Neuron (in vitro differentiated cells): ENCODE measurements around the gene ABCC9.
A peak's percentile ranks its signal among the peaks of the same experiment; 100 is the strongest.
"Not testable (repeated sequence)": the region's sequence is repeated elsewhere in the genome, so short reads cannot be mapped to it uniquely, and the experiment has no call there.

Experiments used
- H2AFZ ChIP-seq: one replicate; pipeline ENCODE4 v1.6.1; 2013; ENCODE audit warnings: low read depth, mild to moderate bottlenecking, inconsistent platforms, low read length, moderate library complexity
- H3K27me3 ChIP-seq: one replicate; pipeline ENCODE4 v1.6.1; 2013; ENCODE audit warnings: low read length; ENCODE audit not compliant: insufficient read depth
- H3K36me3 ChIP-seq: one replicate; pipeline ENCODE4 v1.6.1; 2013; ENCODE audit warnings: low read length; ENCODE audit not compliant: insufficient read depth
- H3K4me1 ChIP-seq: one replicate; pipeline ENCODE4 v1.6.1; 2013; ENCODE audit warnings: low read length; ENCODE audit not compliant: insufficient read depth
- H3K4me3 ChIP-seq: 2 replicates; pipeline ENCODE4 v1.5.1; 2013; ENCODE audit warnings: mild to moderate bottlenecking, low read length, moderate library complexity
- H3K9me3 ChIP-seq: one replicate; pipeline ENCODE4 v1.6.1; 2013; ENCODE audit warnings: low read length

ABCC9 gene

GRCh38 chr12:21794807-21795595 is 146.2 kb downstream of the ABCC9 start:
- H2AFZ ChIP-seq, H3K4me3 ChIP-seq, H3K36me3 ChIP-seq, H3K27me3 ChIP-seq, H3K9me3 ChIP-seq, H3K4me1 ChIP-seq: not testable (repeated sequence)

- H3K36me3 ChIP-seq, H3K4me3 ChIP-seq, H3K9me3 ChIP-seq, H3K4me1 ChIP-seq, H3K27me3 ChIP-seq, H2AFZ ChIP-seq: not testable (repeated sequence)
Measured at GRCh38 chr12:21789687-21790086, 151.5 kb downstream of the ABCC9 start.

- Histone ChIP-seq H2AFZ (no peak overlapping the region), H3K36me3 (no peaks in the 10 kb centered on the region), H3K4me3 (no peak overlapping the region), H3K27me3 (no peaks in the 10 kb centered on the region), H3K4me1 (no peaks in the 10 kb centered on the region), H3K9me3 (no peaks in the 10 kb centered on the region)
Measured at GRCh38 chr12:21788089-21788983, 152.9 kb downstream of the ABCC9 start.

- H2AFZ ChIP-seq, result no peak overlapping the region
- H3K36me3 ChIP-seq, result no peaks in the 10 kb centered on the region
- no peaks in the 10 kb centered on the region for H3K27me3 ChIP-seq
- H3K9me3 ChIP-seq, result no peaks in the 10 kb centered on the region
- no peaks in the 10 kb centered on the region for H3K4me1 ChIP-seq
- no peak overlapping the region for H3K4me3 ChIP-seq
Measured at GRCh38 chr12:21786041-21786531, 155.1 kb downstream of the ABCC9 start.

- not testable (repeated sequence) for H3K9me3 ChIP-seq, H3K4me3 ChIP-seq, H3K27me3 ChIP-seq, H3K4me1 ChIP-seq, H2AFZ ChIP-seq, H3K36me3 ChIP-seq
Measured at GRCh38 chr12:21782723-21783122, 158.5 kb downstream of the ABCC9 start.

- Histone ChIP-seq H3K9me3 (no peaks in the 10 kb centered on the region), H3K36me3 (no peaks in the 10 kb centered on the region), H2AFZ (no peak overlapping the region), H3K4me3 (no peak overlapping the region), H3K4me1 (peaks cover 12% of the 10 kb centered on the region), H3K27me3 (no peaks in the 10 kb centered on the region)
Measured at GRCh38 chr12:21780786-21781185, 160.4 kb downstream of the ABCC9 start.

GRCh38 chr12:21776175-21776574 is 165.1 kb downstream of the ABCC9 start:
- Histone ChIP-seq H3K4me3 (peak overlapping the region; percentile 75), H3K36me3 (no peaks in the 10 kb centered on the region), H2AFZ (peak overlapping the region; percentile 68), H3K9me3 (no peaks in the 10 kb centered on the region), H3K4me1 (peaks cover 44% of the 10 kb centered on the region), H3K27me3 (no peaks in the 10 kb centered on the region)

- H3K27me3 ChIP-seq, result no peaks in the 10 kb centered on the region
- peak overlapping the region; percentile 75 for H3K4me3 ChIP-seq
- H3K9me3 ChIP-seq, result no peaks in the 10 kb centered on the region
- H2AFZ ChIP-seq, result peak overlapping the region; percentile 82
- no peaks in the 10 kb centered on the region for H3K36me3 ChIP-seq
- H3K4me1 ChIP-seq, result peaks cover 47% of the 10 kb centered on the region
Measured at GRCh38 chr12:21775133-21775820, 165.9 kb downstream of the ABCC9 start.

GRCh38 chr12:21774358-21775132 is 166.7 kb downstream of the ABCC9 start, which contains the start of gene KCNJ8:
Gene KCNJ8, minus strand, starts transcription at chr12:21774706. Its CDS starts 1,090 bp downstream, at chr12:21773616.
- peak within 1 kb of the TSS; percentile 75 for H3K4me3 ChIP-seq
- peaks cover 47% of the 10 kb centered on the region for H3K4me1 ChIP-seq
- H3K9me3 ChIP-seq, result no peaks in the 10 kb centered on the region
- no peaks in the 10 kb centered on the region for H3K27me3 ChIP-seq
- H2AFZ ChIP-seq, result peak within 1 kb of the TSS; percentile 82
- H3K36me3 ChIP-seq, result peaks cover 3% of the 10 kb centered on the region

- Histone ChIP-seq H3K4me3 (peak overlapping the region; percentile 75), H3K9me3 (no peaks in the 10 kb centered on the region), H2AFZ (no peak overlapping the region), H3K36me3 (peaks cover 10% of the 10 kb centered on the region), H3K27me3 (no peaks in the 10 kb centered on the region), H3K4me1 (peaks cover 47% of the 10 kb centered on the region)
Measured at GRCh38 chr12:21773806-21774205, 167.4 kb downstream of the ABCC9 start.

GRCh38 chr12:21773263-21773741 is 167.9 kb downstream of the ABCC9 start:
- H3K4me3 ChIP-seq, result peak overlapping the region; percentile 75

GRCh38 chr12:21771311-21771710 is 169.9 kb downstream of the ABCC9 start:
- Histone ChIP-seq H3K4me3 (no peak overlapping the region), H3K27me3 (no peaks in the 10 kb centered on the region)

More at GRCh38 chr12:21773263-21773741, 167.9 kb downstream of the ABCC9 start:
- no peaks in the 10 kb centered on the region for H3K9me3 ChIP-seq
- peaks cover 47% of the 10 kb centered on the region for H3K4me1 ChIP-seq
- H2AFZ ChIP-seq, result no peak overlapping the region
- peaks cover 15% of the 10 kb centered on the region for H3K36me3 ChIP-seq
- no peaks in the 10 kb centered on the region for H3K27me3 ChIP-seq

More at GRCh38 chr12:21771311-21771710, 169.9 kb downstream of the ABCC9 start:
- Histone ChIP-seq H3K4me1 (peaks cover 40% of the 10 kb centered on the region), H3K9me3 (peaks cover 7% of the 10 kb centered on the region), H3K36me3 (peaks cover 21% of the 10 kb centered on the region), H2AFZ (no peak overlapping the region)
